ENCODE measurements around the gene STRADA. TPM values are rescaled to one million over a fixed set of nuclear protein-coding genes. Genes with fewer than 3 reads are reported as not detected.

The STRADA gene
- total and polyA plus RNA-seq, 2 of the 8 experiments (the other 6 are each of a cell fraction or from before 2014, with no cell fraction given) = 35.6 to 43.3 TPM

- no peak overlapping the region for H2AK5ac ChIP-seq (ENCODE audit: low read depth, low read length)
- H4K91ac ChIP-seq (replicated peaks; ENCODE audit: insufficient read length, low read length) = no peak overlapping the region
- no peak for FAIRE-seq
- no peak overlapping the region for H3K18ac ChIP-seq (ENCODE audit: extremely low read depth, low read length)
- 95% methylated on average over 6 of the region's 6 CpGs; no CpG with 5 or more reads in 1 of the 2 experiments for WGBS, 2 experiments (ENCODE audit: extremely low coverage in 1 of 2, insufficient coverage in 1 of 2, insufficient read length in 1 of 2, insufficient replicate concordance in 2 of 2, low coverage in 1 of 2, low lambda C conversion rate in 2 of 2, missing lambda C conversion rate in 1 of 2)
- no peak overlapping the region for H3K14ac ChIP-seq (ENCODE audit: insufficient read length)
- H3K79me1 ChIP-seq (ENCODE audit: low read depth, low read length) = no peaks in the 10 kb centered on the region
- H3K27ac ChIP-seq (ENCODE audit: low read depth, low read length) = no peak overlapping the region
- H3K4me3 ChIP-seq (ENCODE audit: extremely low read depth in 1 of 4, insufficient read depth in 2 of 4, low read depth in 3 of 4, low read length in 4 of 4) = no peak overlapping the region
- TF ChIP-seq TAF7 (optimal IDR thresholded peaks at IDR 0.05; ENCODE audit: borderline replicate concordance, low read depth, low read length) (no peak), TCF12 (IDR thresholded peaks at IDR 0.05; ENCODE audit: low read depth, low read length) (no peak), USF2 (IDR thresholded peaks at IDR 0.05; ENCODE audit: low read length) (no peak)
- ChIA-PET POLR2A (ENCODE audit: partially characterized antibody) (interaction anchor here (1.6 to 24.4 kb wide), 3 partner anchors 10 to 35 kb away, joined by 5 to 481 read pairs (median 102); partner anchors contain the start of genes CCDC47, DDX42, FTSJ3 and PSMC5), CTCF (ENCODE audit: partially characterized antibody) (interaction anchor here (1.1 kb wide), 2 partner anchors 21 to 76 kb away, joined by 3 to 6 read pairs; no protein-coding TSS in a partner anchor)
- H3K79me2 ChIP-seq (ENCODE audit: control insufficient read depth in 1 of 2, insufficient read depth in 2 of 2, low read length in 2 of 2) = peaks cover 0 to 48% of the 10 kb centered on the region in 2 experiments; a peak in 3 of 4 replicates
- no peaks in the 10 kb centered on the region for H3K23me2 ChIP-seq (ENCODE audit: low read depth, low read length)
- no peak for DNase-seq (ENCODE audit: low read depth in 1 of 2, low spot score in 2 of 2)
- H4K8ac ChIP-seq (ENCODE audit: extremely low read depth, insufficient read depth, low read length) = no peak overlapping the region
- no peak overlapping the region for H3K56ac ChIP-seq (replicated peaks; ENCODE audit: insufficient read length, low read depth, low read length)
- H2BK15ac ChIP-seq (ENCODE audit: low read length) = no peak overlapping the region
- H3K9ac ChIP-seq (replicated peaks in 1 of 4; ENCODE audit: extremely low read depth in 1 of 4, low read depth in 3 of 4, low read length in 3 of 4) = no peak overlapping the region
- H2BK120ac ChIP-seq (replicated peaks; ENCODE audit: low read depth, low read length) = no peak overlapping the region
- no peak overlapping the region for H3K23ac ChIP-seq (ENCODE audit: insufficient read length)
- H3K27me3 ChIP-seq (replicated peaks in 1 of 4; ENCODE audit: control insufficient read depth in 3 of 4, extremely low read depth in 1 of 4, insufficient read depth in 3 of 4, low read length in 3 of 4) = no peaks in the 10 kb centered on the region
- no peak overlapping the region for H2BK12ac ChIP-seq (ENCODE audit: low read depth, low read length)
- H3K4ac ChIP-seq (replicated peaks; ENCODE audit: insufficient read length, low read depth, low read length) = no peak overlapping the region
- H3K36me3 ChIP-seq (ENCODE audit: control insufficient read depth in 2 of 4, insufficient read depth in 4 of 4, low read length in 3 of 4) = peaks cover 15 to 78% (median 56%) of the 10 kb centered on the region in 4 experiments
- H3K9me3 ChIP-seq (ENCODE audit: insufficient read depth in 2 of 2, low read depth in 1 of 2, low read length in 1 of 2) = no peaks in the 10 kb centered on the region
- H2BK5ac ChIP-seq (ENCODE audit: low read depth, low read length) = no peak overlapping the region
- H4K5ac ChIP-seq (ENCODE audit: insufficient read length, low read depth, low read length) = no peak overlapping the region
- H3K4me2 ChIP-seq (ENCODE audit: insufficient read depth in 1 of 2, low read depth in 2 of 2, low read length in 2 of 2) = no peak overlapping the region
- H3K4me1 ChIP-seq (replicated peaks in 1 of 4; ENCODE audit: control insufficient read depth in 3 of 4, insufficient read depth in 4 of 4, low read length in 3 of 4) = no peaks in the 10 kb centered on the region
- H4K20me1 ChIP-seq (replicated peaks in 1 of 2; ENCODE audit: control insufficient read depth in 1 of 2, insufficient read depth in 2 of 2, low read length in 2 of 2) = peaks cover 2 to 4% of the 10 kb centered on the region in 2 experiments
- H2AFZ ChIP-seq (ENCODE audit: low read length) = no peak overlapping the region
- H2BK20ac ChIP-seq (ENCODE audit: low read length) = no peak overlapping the region
Observed at GRCh38 chr17:63790057-63790456, 48.5 kb upstream of the STRADA start.

Measured in H1 (cell line).